ENCODE results near the gene GDF10.

The GDF10 gene, protein sequence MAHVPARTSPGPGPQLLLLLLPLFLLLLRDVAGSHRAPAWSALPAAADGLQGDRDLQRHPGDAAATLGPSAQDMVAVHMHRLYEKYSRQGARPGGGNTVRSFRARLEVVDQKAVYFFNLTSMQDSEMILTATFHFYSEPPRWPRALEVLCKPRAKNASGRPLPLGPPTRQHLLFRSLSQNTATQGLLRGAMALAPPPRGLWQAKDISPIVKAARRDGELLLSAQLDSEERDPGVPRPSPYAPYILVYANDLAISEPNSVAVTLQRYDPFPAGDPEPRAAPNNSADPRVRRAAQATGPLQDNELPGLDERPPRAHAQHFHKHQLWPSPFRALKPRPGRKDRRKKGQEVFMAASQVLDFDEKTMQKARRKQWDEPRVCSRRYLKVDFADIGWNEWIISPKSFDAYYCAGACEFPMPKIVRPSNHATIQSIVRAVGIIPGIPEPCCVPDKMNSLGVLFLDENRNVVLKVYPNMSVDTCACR

DNA sequence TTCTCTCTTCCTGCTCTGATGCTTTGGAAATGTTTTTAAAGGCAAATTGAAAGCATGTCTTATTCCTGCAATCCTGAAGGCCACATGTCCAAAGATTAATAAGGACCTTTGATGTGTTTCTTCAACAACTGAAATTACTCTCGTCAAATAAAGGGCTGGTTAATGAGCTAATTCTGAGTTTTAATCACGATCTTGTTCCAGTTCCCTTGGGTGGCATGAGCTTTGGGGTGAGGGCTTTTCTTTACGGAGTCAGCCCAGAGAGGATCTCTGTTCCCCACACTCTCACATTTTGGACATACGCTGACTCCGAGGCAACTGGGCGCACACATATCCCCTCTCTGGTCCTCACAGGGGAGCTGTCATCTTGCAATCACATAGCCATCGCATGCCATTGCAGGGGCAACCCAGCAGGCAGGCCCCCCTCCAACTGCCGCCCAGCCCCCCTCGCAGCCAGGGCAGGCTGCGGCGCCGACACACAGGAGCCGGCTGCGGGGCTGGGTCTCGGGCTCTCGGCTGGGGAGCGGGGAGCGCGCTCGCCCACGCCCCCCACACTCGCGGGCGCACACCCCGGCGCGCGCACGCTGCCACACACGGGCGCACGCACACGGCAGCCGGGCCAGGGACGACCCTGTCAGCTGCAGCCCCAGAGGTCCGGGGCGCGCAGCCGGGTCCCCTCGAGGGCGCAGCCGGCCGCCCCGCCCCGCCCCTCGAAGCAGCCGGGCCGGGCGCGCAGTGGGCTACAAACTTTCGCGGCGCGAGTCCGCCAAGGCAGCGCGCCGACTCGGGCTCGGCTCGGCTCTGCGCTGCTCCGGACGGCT is at the start of gene GDF10:
Gene GDF10 (plus strand): TSS at position 587 of the 818 bp plus-strand sequence. CDS start 455 bp downstream, outside the sequence.
- DNase-seq (ENCODE audit: low read depth, low spot score), result no peak

DNA sequence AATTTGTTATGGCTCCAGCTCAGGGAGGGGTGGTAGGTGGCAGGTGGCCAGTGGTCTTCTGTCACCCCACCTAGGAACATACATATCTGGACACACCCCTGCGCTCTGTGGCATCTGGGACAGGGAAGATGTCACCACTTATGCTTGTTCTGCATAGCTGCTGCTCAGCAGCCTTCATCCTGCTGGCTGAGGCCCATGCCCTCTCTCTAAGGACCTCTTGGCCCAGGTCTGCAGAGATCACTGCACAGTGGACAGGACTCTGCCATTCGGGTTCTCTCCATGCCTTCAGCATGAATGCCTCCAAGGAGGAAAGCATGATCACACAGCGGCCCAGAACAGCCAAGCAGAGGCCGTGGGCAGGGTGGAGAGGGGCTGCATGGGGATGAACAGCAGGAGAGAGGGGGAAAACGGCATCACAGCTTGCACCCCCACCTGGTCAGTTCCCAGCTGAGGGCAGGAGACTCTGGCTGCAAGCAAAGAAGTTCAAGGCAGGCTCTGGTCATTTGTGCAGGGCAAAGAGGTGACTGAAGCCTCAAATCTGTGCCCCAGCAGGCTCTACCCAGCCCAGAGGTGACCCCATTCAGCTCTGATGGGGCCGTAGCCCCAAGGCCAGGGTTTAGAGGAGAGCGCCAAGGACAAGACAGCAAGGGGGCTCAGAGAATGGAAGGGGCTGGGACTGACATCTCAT is 47.8 kb upstream of the GDF10 start:
- DNase-seq (ENCODE audit: low read depth, low spot score), result no peak

DNA sequence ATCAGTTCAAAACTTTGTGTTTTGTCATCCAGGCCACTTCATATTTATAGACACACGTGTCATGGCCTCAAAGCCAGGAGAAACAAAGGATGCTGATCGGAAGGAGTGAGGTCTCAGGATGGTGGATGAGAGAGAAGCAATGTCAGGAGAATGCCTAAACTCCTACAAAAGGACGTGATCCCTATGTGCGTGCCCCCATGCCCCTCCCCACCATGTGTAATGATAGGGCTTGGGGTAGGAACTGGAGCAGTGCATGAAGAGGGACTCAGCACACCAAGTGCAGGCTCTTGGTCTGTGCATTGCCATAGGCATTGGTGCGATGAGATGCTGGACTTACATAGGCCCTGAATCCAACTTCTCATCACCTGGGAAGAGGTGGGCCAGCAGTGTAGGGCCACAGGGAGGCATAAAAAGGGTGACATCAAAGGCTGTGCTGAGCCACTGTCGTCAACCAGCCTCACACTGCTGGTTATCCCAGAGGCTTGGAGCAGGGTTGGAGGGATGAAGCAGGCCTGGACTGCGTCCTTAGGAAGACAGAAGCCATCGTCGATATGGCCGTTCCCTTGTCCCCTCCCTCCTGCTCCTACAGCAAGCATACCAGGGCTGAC is 46.9 kb upstream of the GDF10 start:
- no peak for DNase-seq (ENCODE audit: low read depth, low spot score)

DNA sequence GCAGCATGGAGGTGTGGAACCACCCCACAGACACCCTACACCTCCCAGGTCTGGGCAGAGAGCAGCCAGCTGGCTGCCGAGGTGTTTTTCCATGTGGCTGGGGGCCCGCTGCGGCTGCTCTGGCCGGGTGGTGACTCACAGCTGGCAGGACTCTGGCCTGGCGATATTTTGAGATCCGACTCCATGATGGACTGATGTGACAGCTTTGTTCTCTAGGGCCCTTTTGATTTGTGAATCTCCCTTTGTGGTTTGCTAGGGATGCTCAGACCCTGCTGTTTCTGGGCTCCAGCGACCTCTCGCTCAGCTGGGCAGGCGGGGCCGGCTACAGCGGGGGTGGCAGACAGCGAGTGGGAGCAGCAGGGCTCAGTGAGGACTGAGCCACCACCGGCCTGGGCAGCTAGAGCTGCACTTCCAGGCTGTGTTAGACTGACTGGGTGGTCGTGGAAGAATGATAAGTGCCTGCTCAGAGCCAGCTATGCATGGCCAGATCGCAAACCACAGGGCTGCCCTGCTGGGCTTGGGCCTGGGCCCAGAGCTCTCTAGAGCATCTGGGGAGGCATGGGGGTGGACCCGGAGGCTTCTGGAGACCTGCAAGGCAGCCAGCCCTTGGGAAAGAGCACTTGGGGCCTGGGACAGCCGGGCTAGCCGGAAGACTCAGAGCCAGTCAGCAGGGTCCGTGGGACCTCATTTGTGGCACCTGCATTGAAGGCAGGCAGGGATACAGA is 46.2 kb upstream of the GDF10 start:
- no peak for DNase-seq (ENCODE audit: low read depth, low spot score)

DNA sequence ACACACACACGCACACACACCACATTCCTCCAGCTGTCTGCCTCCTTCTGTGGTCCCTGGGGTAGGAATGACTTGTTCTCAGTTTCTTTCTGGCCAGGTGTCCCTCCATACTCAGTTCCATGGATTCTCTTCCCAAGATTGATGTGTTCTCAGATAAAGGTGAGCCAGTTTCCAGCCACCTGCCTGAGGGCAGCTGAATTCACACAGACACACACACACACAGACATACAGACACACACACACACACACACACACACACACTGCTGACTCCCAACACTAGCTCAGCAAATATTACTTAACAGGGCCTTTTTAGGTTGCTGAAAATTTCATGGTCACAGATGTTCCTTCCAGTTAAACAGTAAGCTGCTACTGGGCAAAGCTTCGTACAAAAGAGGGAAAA is 45.4 kb upstream of the GDF10 start:
- DNase-seq (ENCODE audit: low read depth, low spot score), result no peak

DNA sequence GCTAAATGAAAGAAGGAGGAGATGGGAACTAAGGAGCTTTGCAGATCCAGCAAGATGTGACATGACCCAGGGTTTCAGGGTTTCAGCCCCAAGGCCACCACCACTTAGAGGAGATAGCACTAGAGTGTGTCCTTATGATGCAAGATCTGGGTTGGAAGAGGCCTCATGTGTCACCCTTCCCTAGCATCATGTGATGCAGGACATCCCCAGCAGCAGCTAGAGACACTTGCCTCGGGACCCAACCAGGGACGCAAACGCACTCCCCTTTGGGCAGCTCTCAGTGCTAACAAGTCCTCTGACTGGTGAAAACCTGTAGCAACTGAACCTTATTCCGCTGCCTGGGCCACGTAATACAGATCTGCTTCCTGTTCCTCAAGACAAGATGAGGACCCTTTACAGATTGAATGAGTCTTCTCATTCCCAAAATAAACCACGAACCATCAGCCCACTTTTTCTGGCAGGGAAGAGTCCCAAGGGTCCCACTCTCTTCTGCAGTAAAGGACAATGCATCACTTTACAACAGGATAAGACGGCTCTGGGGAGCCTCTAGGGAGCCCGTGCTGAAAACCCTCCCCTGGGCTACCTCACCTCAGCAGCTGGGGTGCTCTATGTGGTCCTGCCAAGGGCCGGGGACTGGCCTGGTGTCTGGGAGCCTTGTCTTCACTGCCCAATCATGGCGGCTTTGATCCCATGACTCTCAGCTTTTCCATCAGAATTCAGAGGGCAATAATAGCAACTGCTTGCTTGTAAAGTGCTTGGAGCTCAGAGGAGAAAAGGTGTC is 44.8 kb upstream of the GDF10 start:
- DNase-seq (ENCODE audit: low read depth, low spot score), result no peak

DNA sequence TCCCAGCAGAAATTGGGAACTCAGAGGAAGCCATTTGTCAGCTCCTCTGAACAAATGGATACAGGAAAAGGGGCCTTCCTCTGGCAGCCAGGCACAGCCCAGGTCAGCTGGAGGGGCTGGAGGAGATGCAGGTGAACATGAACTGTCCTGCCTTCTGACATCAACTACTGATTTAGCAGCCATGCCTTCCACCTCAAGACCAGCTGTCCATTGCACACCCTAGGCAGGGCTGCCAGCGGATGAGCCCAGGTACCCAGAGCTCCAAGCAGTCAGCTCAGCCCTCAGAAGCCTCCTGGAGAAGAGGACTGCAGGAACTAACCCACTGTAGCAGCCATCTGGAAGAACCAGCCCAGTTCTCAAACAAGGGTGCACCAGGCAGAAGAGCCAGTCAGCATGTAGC is 44.1 kb upstream of the GDF10 start:
- no peak for DNase-seq (ENCODE audit: low read depth, low spot score)

DNA sequence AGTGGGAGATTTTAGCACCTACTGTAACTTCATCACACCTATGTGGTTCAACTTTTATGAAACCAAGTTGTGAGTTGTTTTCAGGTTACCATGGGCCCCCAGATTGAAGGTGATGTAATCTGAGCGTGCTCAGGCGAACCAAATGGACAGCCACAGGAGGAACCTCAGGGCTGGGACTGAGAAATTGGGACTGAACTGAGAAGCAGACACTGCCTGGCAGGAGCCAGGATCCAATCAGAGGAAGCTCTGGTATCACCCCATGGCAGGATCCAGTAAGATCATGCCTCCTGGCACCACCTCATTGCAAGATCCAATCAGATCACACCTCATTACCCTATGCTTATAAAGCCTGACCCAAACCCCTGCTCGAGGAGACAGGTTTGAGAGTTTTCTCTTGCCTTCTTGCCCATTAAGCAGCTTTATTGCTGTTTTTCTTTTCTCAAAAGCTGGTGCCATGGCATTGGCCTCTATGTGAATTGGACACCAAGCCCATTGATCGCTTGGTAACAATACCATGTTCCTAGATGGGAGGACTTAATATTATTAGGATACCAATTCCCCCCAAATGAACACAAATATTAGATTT is 43.2 kb upstream of the GDF10 start:
- no peak for DNase-seq (ENCODE audit: low read depth, low spot score)

DNA sequence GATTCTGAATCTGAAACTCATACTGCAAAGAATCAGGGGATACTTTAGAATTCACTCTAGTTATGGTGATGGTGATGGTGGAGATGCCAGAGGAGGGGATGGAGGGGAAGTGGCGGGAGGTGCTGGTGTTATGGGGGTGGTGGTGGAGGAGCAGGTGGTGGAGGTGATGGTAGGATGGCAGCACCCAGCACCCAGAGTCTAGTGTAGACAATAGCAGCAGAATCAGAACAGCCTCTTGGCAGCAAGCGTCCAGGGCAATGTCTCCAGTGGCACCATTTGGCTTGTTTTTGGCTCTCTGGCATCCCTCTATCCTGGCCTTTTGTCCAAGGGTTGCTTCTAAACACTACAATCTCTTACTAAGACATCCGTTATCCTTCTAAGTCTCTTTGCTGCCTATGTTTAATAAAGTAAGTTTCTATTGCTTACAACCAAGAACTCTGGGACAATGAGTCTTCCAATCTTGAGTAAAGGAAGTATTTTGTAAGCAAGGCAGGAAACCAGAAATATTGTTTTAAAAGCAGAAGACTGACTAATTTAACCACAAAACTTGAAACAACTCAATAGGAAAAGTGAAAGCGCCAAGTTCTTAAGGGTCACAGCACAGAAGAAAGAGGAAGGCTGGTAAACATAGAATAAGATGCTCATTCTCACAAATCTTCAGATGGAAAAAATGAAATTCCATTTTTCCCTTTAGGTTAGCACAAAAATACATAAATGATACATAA is 42.4 kb upstream of the GDF10 start:
- no peak for DNase-seq (ENCODE audit: low read depth, low spot score)

DNA sequence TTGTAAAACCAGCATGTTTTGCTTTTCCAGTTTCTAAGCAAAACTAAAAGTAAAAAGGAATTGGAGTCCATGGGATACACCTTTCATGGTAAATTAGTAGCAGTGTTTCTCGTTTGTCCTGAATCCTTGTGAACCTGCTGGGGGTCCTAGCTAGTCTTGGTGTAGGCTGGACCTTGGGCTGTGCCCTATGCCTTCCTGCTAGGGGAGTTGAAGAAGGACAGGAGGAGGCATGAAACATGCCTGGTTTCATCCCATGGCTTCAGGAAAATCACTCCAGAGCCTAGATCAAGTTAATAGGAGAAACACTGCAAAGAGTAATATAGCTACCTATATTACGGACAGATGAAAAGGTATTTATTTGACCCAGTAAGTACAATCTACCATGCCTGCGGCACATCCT is 41.1 kb upstream of the GDF10 start:
- no peak for DNase-seq (ENCODE audit: low read depth, low spot score)

DNA sequence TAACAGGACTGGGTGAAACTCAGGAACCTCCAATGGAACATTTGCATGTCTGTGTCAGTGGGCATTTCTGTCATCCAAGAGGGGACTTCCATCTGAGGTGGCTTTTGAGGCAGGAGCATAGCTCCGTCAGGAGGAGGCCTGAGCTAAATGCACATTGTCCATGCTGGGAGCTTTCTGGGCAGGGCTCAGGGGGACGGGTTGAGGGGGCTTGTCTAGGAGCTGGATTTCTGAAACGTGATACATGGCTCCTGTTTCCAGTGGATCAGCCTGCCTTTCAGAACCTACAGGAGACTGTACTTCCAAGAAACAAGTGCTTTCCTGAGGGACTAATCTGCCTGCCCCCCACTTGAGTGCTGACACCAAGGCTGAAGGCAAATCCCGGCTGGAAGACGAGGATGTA is 40.5 kb upstream of the GDF10 start:
- DNase-seq (ENCODE audit: low read depth, low spot score), result no peak

DNA sequence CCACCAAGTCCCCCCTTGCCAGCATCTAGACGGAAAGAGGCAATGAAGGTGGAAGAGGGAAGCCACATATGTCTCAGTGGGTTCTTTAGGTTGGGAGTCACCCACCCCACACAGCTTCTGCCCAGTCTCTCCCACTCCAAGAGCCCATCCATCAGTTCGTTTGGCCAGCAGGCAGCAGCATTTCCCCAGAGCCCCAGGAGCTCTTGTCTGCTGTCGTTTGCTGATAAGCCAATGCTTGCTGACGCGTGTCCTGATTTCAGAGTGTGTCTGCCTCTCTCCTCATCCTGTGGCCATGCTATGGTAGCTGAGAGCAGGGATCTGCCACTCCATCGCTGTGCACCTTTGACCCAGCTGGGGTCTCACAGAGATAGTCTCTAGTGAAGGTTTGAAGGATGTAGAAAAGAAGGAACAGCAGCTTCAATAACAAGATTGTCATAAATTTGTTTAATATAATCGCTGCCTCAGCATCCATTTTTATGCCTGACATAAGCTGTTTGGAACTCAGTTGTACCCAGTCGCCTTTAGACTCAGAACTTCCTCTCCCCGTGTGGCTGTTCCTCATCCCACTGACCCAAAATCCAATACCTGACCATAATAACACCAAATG is 39.4 kb upstream of the GDF10 start:
- DNase-seq (ENCODE audit: low read depth, low spot score), result no peak

DNA sequence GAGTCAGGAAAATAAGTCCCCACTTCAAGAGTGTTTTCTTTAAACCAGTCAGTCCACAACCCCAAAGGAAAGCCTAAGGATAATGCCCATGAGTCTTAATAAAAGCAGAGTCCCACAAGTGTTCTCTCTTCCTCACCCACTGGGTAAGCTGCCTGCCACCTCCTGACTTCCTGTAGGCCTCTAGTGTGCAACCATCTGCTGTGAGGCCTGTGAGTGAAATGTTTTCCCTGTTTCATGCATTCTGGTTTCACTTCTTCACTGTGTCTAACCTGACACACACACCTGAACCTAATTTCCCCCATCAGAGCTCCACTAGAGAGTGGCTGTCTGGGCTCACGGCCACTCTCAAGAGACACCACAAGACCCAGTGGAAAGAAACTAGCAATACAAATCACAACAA is 38.9 kb upstream of the GDF10 start:
- DNase-seq (ENCODE audit: low read depth, low spot score), result no peak

DNA sequence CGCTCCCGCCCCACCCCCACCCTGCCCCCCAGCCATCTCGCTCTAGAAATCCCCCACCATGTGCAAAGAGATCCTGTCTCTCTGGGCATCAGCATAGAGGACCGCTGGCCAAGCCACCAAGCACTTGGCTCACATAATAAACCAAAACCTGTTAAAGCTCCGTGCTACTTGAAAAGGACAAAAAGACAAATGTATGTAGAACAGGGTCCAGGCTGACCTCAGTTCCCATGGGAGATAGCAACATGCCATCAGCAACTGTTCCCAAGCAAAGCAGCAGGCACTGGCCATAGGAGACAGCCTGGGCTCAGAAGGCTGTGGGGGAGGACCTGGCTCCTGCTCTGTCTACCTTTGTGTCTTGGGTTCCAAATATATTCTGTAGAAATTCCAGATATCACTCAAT is 38.4 kb upstream of the GDF10 start:
- no peak for DNase-seq (ENCODE audit: low read depth, low spot score)

DNA sequence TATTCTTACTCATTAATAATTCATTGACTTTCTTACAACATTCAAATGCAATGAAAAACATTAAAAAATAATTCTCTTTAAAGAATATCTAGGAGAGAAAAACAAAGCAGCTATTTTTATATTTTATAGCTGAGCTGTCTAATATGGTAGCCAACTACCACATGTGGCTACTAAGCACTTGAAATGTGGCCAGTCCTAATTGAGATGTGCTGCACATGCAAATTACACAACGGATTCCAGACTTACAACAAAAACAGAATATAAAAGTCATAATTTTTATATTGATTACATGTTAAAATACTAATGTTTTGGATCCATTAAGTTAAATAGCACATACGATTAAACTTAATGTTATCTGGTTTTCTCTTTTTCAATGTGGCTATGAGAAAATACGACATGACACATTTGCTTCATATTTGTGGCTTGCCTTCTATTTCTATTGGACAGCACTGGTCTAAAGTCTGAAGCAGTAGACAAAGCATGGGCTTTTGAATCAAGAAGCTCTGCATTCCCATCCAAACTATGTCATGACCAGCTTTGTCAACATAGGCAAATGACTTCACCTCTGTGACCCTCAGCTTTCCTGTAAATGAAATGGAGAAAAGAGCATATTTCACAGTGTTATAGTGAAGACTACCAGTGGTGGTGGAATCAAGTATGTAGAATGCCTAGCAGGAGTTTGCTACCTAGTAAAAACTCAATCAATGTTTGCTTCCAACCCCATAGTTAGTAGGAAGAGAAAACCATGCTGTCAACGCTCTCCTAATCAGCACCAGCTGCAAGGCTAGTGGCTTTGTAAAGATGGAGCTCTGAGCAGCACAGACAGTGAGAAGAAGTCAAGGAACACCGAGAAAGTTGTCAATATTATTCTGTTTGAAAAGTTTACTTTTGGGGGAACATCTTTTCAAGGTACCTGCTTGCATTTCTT is 37.1 kb upstream of the GDF10 start:
- DNase-seq (ENCODE audit: low read depth, low spot score), result no peak

DNA sequence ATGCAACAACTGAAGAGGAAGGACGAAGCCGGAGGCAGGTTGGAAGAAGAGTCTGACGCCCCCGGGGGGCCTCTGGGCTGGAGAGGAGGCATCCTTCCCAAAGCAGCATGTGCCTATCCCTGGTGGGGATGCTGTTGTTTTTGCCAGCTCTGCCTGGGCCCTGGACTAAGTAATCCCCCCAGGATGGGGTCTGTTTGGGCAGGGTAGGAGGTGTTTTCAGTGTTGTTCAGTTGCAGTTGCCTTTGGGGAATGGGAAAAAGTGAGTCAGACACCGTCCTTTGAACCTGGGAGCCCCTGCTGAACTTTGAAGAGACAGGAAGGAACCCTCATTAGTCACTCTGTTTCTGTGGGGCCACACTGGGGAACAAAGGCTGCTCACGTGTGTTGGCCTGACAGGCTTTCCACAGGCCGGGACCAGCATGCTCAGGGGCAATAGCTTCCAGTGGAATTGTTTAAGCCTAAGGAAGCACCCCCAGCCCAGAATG is 35.2 kb upstream of the GDF10 start:
- peak; percentile 21 for DNase-seq (ENCODE audit: low read depth, low spot score)

DNA sequence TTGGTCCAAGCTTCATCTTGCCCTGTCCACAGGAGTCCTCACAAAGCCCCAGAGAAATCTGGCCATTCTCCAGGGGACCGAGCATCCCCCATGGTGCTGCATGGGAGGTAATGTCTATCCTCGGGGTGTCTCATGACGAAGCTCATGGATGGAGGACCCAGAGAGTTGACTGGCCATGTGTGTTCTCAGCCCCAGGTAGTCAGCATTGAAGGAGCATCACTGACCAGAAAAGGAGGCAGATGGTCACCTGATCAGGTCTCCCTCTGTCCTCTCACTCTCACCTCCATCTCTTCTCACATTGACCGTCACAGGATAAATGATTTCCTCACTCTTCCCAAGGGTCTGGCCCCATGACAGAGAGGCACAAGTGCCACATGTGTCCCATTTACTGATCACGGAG is 33.4 kb upstream of the GDF10 start:
- DNase-seq (ENCODE audit: low read depth, low spot score), result no peak

DNA sequence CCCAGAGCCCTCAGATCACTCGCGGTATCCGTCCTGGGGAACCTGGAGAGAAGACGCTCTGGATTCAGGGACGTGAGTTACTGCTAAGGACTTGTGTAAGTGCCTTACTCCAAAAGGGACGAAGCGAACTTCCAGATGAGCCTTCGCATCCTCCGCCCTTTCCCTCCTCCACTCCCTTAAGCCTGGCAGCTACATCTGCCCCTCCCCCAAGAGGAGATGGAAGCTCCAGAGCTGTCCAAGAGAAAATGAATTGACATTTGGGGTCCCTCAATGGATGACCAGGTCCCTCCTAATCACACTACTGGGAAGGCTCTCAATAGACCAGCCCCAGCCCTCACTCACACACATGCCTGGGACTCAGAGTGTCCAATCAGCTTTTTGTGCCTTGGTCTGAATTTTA is 31.3 kb upstream of the GDF10 start:
- no peak for DNase-seq (ENCODE audit: low read depth, low spot score)

Data from activated CD4-positive, CD25-positive, alpha-beta regulatory T cell treated with anti-CD3 and anti-CD28 coated beads, Interleukin-2, amount 50 U/mL, for 16 hours (primary cell).